Subcutaneous abdominal adipose tissue (tissue), 5 donors: ENCODE results near the gene ZNHIT6.

Experiments used
- H3K27ac ChIP-seq: one replicate; pipeline ENCODE4 v1.7.0; 2013; ENCODE audit warnings: low read depth, mild to moderate bottlenecking, inconsistent platforms, low read length, moderate library complexity
- H3K27me3 ChIP-seq, 5 donors: one replicate each; pipeline ENCODE4 v1.7.0; 2013; ENCODE audit warnings: low read length in 5 of 5, inconsistent platforms in 1 of 5; ENCODE audit not compliant: control insufficient read depth in 5 of 5, insufficient read depth in 4 of 5
- H3K36me3 ChIP-seq, 5 donors: one replicate each; pipeline ENCODE4 v1.7.0; 2013; ENCODE audit warnings: low read length in 5 of 5; ENCODE audit not compliant: control insufficient read depth in 5 of 5, insufficient read depth in 5 of 5
- H3K4me1 ChIP-seq, 5 donors: one replicate each; pipeline ENCODE4 v1.7.0; 2013; ENCODE audit warnings: low read length in 5 of 5, mild to moderate bottlenecking in 3 of 5, moderate library complexity in 1 of 5; ENCODE audit not compliant: control insufficient read depth in 5 of 5, insufficient read depth in 5 of 5
- H3K4me3 ChIP-seq, 5 donors: one replicate each; pipeline ENCODE4 v1.7.0; 2013; ENCODE audit warnings: low read length in 5 of 5, low read depth in 1 of 5
- H3K9ac ChIP-seq, 5 donors: one replicate each; pipeline ENCODE4 v1.7.0; 2013; ENCODE audit warnings: low read length in 5 of 5, mild to moderate bottlenecking in 4 of 5, moderate library complexity in 3 of 5
- H3K9me3 ChIP-seq, 5 donors: one replicate each; pipeline ENCODE4 v1.7.0; 2013; ENCODE audit warnings: low read length in 5 of 5; ENCODE audit not compliant: control insufficient read depth in 5 of 5
- donor health status: healthy.
- donor health status: healthy.
- donor health status: healthy.
- donor health status: healthy.
- donor health status: healthy.

Gene ZNHIT6

GRCh38 chr1:85612704-85613361, 95.4 kb downstream of the ZNHIT6 start:
- H3K9me3 ChIP-seq = no peaks in the 10 kb centered on the region
- no peak overlapping the region for H3K9ac ChIP-seq
- H3K27me3 ChIP-seq = peaks cover 0 to 5% (median 3%) of the 10 kb centered on the region in 5 donors

GRCh38 chr1:85611856-85612255, 96.4 kb downstream of the ZNHIT6 start:
- H3K4me1 ChIP-seq = peaks cover 0 to 15% (median 14%) of the 10 kb centered on the region in 5 donors
- H3K36me3 ChIP-seq = no peaks in the 10 kb centered on the region
- H3K9me3 ChIP-seq = no peaks in the 10 kb centered on the region
- H3K4me3 ChIP-seq = no peak overlapping the region
- peaks cover 0 to 5% (median 3%) of the 10 kb centered on the region in 5 donors for H3K27me3 ChIP-seq
- peak overlapping the region; percentile 57 for H3K27ac ChIP-seq
- H3K9ac ChIP-seq = no peak overlapping the region

More at GRCh38 chr1:85612704-85613361, 95.4 kb downstream of the ZNHIT6 start:
- Histone ChIP-seq H3K4me3 (no peak overlapping the region), H3K4me1 (peaks cover 0 to 15% (median 14%) of the 10 kb centered on the region in 5 donors), H3K27ac (peak overlapping the region; percentile 40), H3K36me3 (no peaks in the 10 kb centered on the region)

GRCh38 chr1:85611425-85611824, 96.8 kb downstream of the ZNHIT6 start:
- H3K36me3 ChIP-seq = no peaks in the 10 kb centered on the region

GRCh38 chr1:85609976-85610375, 98.3 kb downstream of the ZNHIT6 start:
- Histone ChIP-seq H3K36me3 (no peaks in the 10 kb centered on the region), H3K4me1 (peaks cover 0 to 15% (median 14%) of the 10 kb centered on the region in 5 donors), H3K27me3 (no peaks in the 10 kb centered on the region), H3K9me3 (no peaks in the 10 kb centered on the region), H3K9ac (no peak overlapping the region), H3K4me3 (no peak overlapping the region), H3K27ac (no peak overlapping the region)

More at GRCh38 chr1:85611425-85611824, 96.8 kb downstream of the ZNHIT6 start:
- Histone ChIP-seq H3K9ac (no peak overlapping the region), H3K9me3 (no peaks in the 10 kb centered on the region), H3K4me3 (no peak overlapping the region), H3K4me1 (peaks cover 0 to 15% (median 14%) of the 10 kb centered on the region in 5 donors), H3K27me3 (peaks cover 0 to 5% (median 2%) of the 10 kb centered on the region in 5 donors), H3K27ac (peak overlapping the region; percentile 57)

GRCh38 chr1:85608851-85609250, 99.4 kb downstream of the ZNHIT6 start:
- no peak overlapping the region for H3K9ac ChIP-seq
- no peaks in the 10 kb centered on the region for H3K27me3 ChIP-seq
- H3K36me3 ChIP-seq = no peaks in the 10 kb centered on the region
- H3K4me1 ChIP-seq = peaks cover 0 to 15% (median 14%) of the 10 kb centered on the region in 5 donors
- H3K4me3 ChIP-seq = no peak overlapping the region
- no peak overlapping the region for H3K27ac ChIP-seq
- H3K9me3 ChIP-seq = no peaks in the 10 kb centered on the region

GRCh38 chr1:85607921-85608265, 100.3 kb downstream of the ZNHIT6 start:
- Histone ChIP-seq H3K4me1 (peaks cover 0 to 12% (median 11%) of the 10 kb centered on the region in 5 donors), H3K4me3 (no peak overlapping the region), H3K27ac (no peak overlapping the region), H3K9me3 (no peaks in the 10 kb centered on the region), H3K36me3 (no peaks in the 10 kb centered on the region), H3K9ac (no peak overlapping the region), H3K27me3 (no peaks in the 10 kb centered on the region)

GRCh38 chr1:85607126-85607920, 100.9 kb downstream of the ZNHIT6 start:
- Histone ChIP-seq H3K4me3 (no peak overlapping the region), H3K9me3 (no peaks in the 10 kb centered on the region), H3K36me3 (no peaks in the 10 kb centered on the region), H3K4me1 (peaks cover 0 to 6% (median 5%) of the 10 kb centered on the region in 5 donors), H3K27ac (no peak overlapping the region), H3K9ac (no peak overlapping the region), H3K27me3 (no peaks in the 10 kb centered on the region)

- H3K4me1 ChIP-seq = peaks cover 0 to 2% (median 0%) of the 10 kb centered on the region in 5 donors
- no peaks in the 10 kb centered on the region for H3K36me3 ChIP-seq
- no peaks in the 10 kb centered on the region for H3K27me3 ChIP-seq
- H3K4me3 ChIP-seq = no peak overlapping the region
- no peak overlapping the region for H3K9ac ChIP-seq
- H3K27ac ChIP-seq = no peak overlapping the region
- no peaks in the 10 kb centered on the region for H3K9me3 ChIP-seq
These were observed 101.8 kb downstream of the ZNHIT6 start for GRCh38 chr1:85606414-85606800.

GRCh38 chr1:85605484-85606413, 102.5 kb downstream of the ZNHIT6 start:
- H3K27me3 ChIP-seq = no peaks in the 10 kb centered on the region
- no peaks in the 10 kb centered on the region for H3K9me3 ChIP-seq
- no peak overlapping the region for H3K9ac ChIP-seq
- H3K4me3 ChIP-seq = no peak overlapping the region
- H3K4me1 ChIP-seq = no peaks in the 10 kb centered on the region
- H3K27ac ChIP-seq = no peak overlapping the region
- H3K36me3 ChIP-seq = no peaks in the 10 kb centered on the region
